HEK293 (cell line): Measurements from ENCODE around the gene CFAP119.

Experiments
- CTCF ChIA-PET: fragments of 350-600 bp; formaldehyde crosslinking; extraction: SDS; loops from one replicate; lab custom pipeline; 2021; ENCODE audit warnings: antibody characterized with exemption; lab: Yijun Ruan, JAX
- POLR2A ChIA-PET: fragments of 300-600 bp; formaldehyde crosslinking; extraction: SDS; loops from one replicate; lab custom pipeline; 2020; ENCODE audit warnings: antibody characterized with exemption, inconsistent platforms; lab: Yijun Ruan, JAX
- H3K27ac ChIP-seq: fragments of 200-500 bp; sonication (Bioruptor generic); 2 replicates; pipeline ENCODE4 v1.5.1; 2014; ENCODE audit warnings: low read depth, low read length, control low read depth, inconsistent platforms; ENCODE audit errors: extremely low read depth
- H3K36me3 ChIP-seq, 2 experiments: fragments of 200-500 bp in 1 of 2; sonication (Bioruptor generic) in 1 of 2; 1 replicate in 1 of 2; 2 replicates in 1 of 2; pipeline ENCODE4 v1.5.1; 2014 to 2017; ENCODE audit warnings: inconsistent platforms in 2 of 2, low read length in 2 of 2; ENCODE audit not compliant: control insufficient read depth in 2 of 2, insufficient read depth in 1 of 2
- H3K4me1 ChIP-seq: fragments of 200-500 bp; sonication (Bioruptor generic); 2 replicates; pipeline ENCODE4 v1.5.1; 2014; ENCODE audit warnings: mild to moderate bottlenecking, low read length, inconsistent platforms; ENCODE audit not compliant: control insufficient read depth, insufficient read depth
- H3K4me3 ChIP-seq: 2 replicates; pipeline ENCODE4 v1.5.1; 2011; ENCODE audit warnings: low read depth, mild to moderate bottlenecking, control low read depth, low read length, moderate library complexity
- H3K9me3 ChIP-seq: fragments of 200-500 bp; sonication (Bioruptor generic); 2 replicates; pipeline ENCODE4 v1.5.1; 2014; ENCODE audit warnings: low read depth, low read length, inconsistent platforms; ENCODE audit not compliant: control insufficient read depth, insufficient read depth
- AEBP2 ChIP-seq: fragments of 450-650 bp; formaldehyde crosslinking; IDR thresholded peaks from 2 replicates; pipeline ENCODE4 v1.5.1; 2016; ENCODE audit warnings: missing biosample characterization, missing genetic modification characterization, borderline replicate concordance
- GFI1B ChIP-seq: fragments of 450-650 bp; formaldehyde crosslinking; IDR thresholded peaks from 2 replicates; pipeline ENCODE4 v1.5.1; 2016; ENCODE audit warnings: missing biosample characterization, missing genetic modification characterization
- KLF8 ChIP-seq: fragments of 450-650 bp; formaldehyde crosslinking; IDR thresholded peaks from 2 replicates; pipeline ENCODE4 v1.5.1; 2016; ENCODE audit warnings: missing biosample characterization, missing genetic modification characterization
- SP3 ChIP-seq: fragments of 450-650 bp; formaldehyde crosslinking; IDR thresholded peaks from 2 replicates; pipeline ENCODE4 v1.5.1; 2016; ENCODE audit warnings: missing biosample characterization, missing genetic modification characterization
- ZBTB11 ChIP-seq: fragments of 450-650 bp; formaldehyde crosslinking; conservative IDR thresholded peaks from 2 replicates; pipeline ENCODE4 v1.5.1; 2016; ENCODE audit warnings: low read depth, missing biosample characterization, missing genetic modification characterization
- ZEB2 ChIP-seq: fragments of 450-650 bp; formaldehyde crosslinking; IDR thresholded peaks from 2 replicates; pipeline ENCODE4 v1.5.1; 2016; ENCODE audit warnings: missing biosample characterization, missing genetic modification characterization
- ZFP3 ChIP-seq: fragments of 450-650 bp; formaldehyde crosslinking; IDR thresholded peaks from 2 replicates; pipeline ENCODE4 v1.5.1; 2016; ENCODE audit warnings: low read depth, missing biosample characterization, missing genetic modification characterization
- ZIC2 ChIP-seq: fragments of 450-650 bp; formaldehyde crosslinking; IDR thresholded peaks from 2 replicates; pipeline ENCODE4 v1.5.1; 2016; ENCODE audit warnings: missing biosample characterization, missing genetic modification characterization
- ZNF157 ChIP-seq: fragments of 450-650 bp; formaldehyde crosslinking; IDR thresholded peaks from 2 replicates; pipeline ENCODE4 v1.5.1; 2016; ENCODE audit warnings: missing biosample characterization, missing genetic modification characterization
- ZNF174 ChIP-seq: fragments of 450-650 bp; formaldehyde crosslinking; IDR thresholded peaks from 2 replicates; pipeline ENCODE4 v1.5.0; 2017; ENCODE audit warnings: missing biosample characterization, mild to moderate bottlenecking, missing genetic modification characterization
- ZNF18 ChIP-seq: fragments of 450-650 bp; formaldehyde crosslinking; IDR thresholded peaks from 2 replicates; pipeline ENCODE4 v1.5.1; 2016; ENCODE audit warnings: missing biosample characterization, missing genetic modification characterization
- ZNF19 ChIP-seq: fragments of 450-650 bp; formaldehyde crosslinking; IDR thresholded peaks from 2 replicates; pipeline ENCODE4; 2016; ENCODE audit warnings: missing biosample characterization, missing genetic modification characterization, low read depth
- ZNF302 ChIP-seq: fragments of 450-650 bp; formaldehyde crosslinking; IDR thresholded peaks from 2 replicates; pipeline ENCODE4 v1.5.1; 2016; ENCODE audit warnings: missing biosample characterization, missing genetic modification characterization, low read depth
- ZNF394 ChIP-seq: fragments of 450-650 bp; formaldehyde crosslinking; IDR thresholded peaks from 2 replicates; pipeline ENCODE4 v1.5.1; 2016; ENCODE audit warnings: missing biosample characterization, missing genetic modification characterization, mild to moderate bottlenecking, moderate library complexity, borderline replicate concordance
- ZNF404 ChIP-seq: fragments of 450-650 bp; formaldehyde crosslinking; IDR thresholded peaks from 2 replicates; pipeline ENCODE4 v1.5.1; 2017; ENCODE audit warnings: missing biosample characterization, missing genetic modification characterization
- ZNF626 ChIP-seq: fragments of 450-650 bp; sonication (Bioruptor Pico); formaldehyde crosslinking; IDR thresholded peaks from 2 replicates; pipeline ENCODE4 v1.5.1; 2018; ENCODE audit warnings: missing biosample characterization, missing genetic modification characterization, inconsistent platforms
- ZNF629 ChIP-seq: fragments of 450-650 bp; formaldehyde crosslinking; IDR thresholded peaks from 2 replicates; pipeline ENCODE4 v1.5.1; 2017; ENCODE audit warnings: missing biosample characterization, missing genetic modification characterization
- ZNF658 ChIP-seq: fragments of 450-650 bp; formaldehyde crosslinking; IDR thresholded peaks from 2 replicates; pipeline ENCODE4; 2016; ENCODE audit warnings: missing biosample characterization, missing genetic modification characterization
- ZNF664 ChIP-seq: fragments of 450-650 bp; formaldehyde crosslinking; IDR thresholded peaks from 2 replicates; pipeline ENCODE4 v1.5.1; 2016; ENCODE audit warnings: missing biosample characterization, missing genetic modification characterization
- ZNF76 ChIP-seq: fragments of 450-650 bp; formaldehyde crosslinking; IDR thresholded peaks from 2 replicates; pipeline ENCODE4; 2016; ENCODE audit warnings: low read depth, missing biosample characterization, missing genetic modification characterization, borderline replicate concordance
- ZNF843 ChIP-seq: fragments of 450-650 bp; formaldehyde crosslinking; IDR thresholded peaks from 2 replicates; pipeline ENCODE4 v1.5.1; 2016; ENCODE audit warnings: missing biosample characterization, missing genetic modification characterization
- TF ChIP-seq, protein P1 (sequence below): fragments of 450-650 bp; formaldehyde crosslinking; IDR thresholded peaks from 2 replicates; pipeline ENCODE4 v1.5.1; 2016; ENCODE audit warnings: missing biosample characterization, missing genetic modification characterization
- TF ChIP-seq, protein P2 (sequence below): fragments of 450-650 bp; formaldehyde crosslinking; IDR thresholded peaks from 2 replicates; pipeline ENCODE4 v1.5.1; 2016; ENCODE audit warnings: missing biosample characterization, missing genetic modification characterization

The CFAP119 gene

DNA sequence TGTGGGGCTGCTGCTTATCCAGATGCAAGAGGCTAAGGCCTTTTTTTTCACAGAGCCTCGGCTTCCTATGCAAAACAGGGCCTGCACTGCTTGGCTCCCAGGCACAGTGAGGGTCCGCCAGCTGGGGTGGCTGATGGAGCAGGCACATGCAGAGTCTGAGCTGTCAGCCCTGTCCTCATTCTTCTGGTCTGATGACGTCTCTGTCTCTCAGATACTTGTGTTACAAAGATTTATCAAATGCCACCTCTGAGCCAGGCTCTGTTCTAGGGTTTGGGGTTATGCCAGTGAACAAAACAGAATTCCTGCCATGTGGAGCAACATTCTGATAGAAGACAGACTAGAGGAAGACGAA, 5.0 kb upstream of the CFAP119 start (continued):
- no peak for TF ChIP-seq ZNF664 (tag by site-specific recombination)
- no peak for TF ChIP-seq ZNF626 (tag by site-specific recombination)
- TF ChIP-seq ZNF76 (tag by site-specific recombination): no peak
- TF ChIP-seq, protein P1, sequence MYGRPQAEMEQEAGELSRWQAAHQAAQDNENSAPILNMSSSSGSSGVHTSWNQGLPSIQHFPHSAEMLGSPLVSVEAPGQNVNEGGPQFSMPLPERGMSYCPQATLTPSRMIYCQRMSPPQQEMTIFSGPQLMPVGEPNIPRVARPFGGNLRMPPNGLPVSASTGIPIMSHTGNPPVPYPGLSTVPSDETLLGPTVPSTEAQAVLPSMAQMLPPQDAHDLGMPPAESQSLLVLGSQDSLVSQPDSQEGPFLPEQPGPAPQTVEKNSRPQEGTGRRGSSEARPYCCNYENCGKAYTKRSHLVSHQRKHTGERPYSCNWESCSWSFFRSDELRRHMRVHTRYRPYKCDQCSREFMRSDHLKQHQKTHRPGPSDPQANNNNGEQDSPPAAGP (tag by site-specific recombination): no peak
- TF ChIP-seq ZIC2: no peak
- TF ChIP-seq ZNF174 (tag by site-specific recombination): no peak
- no peak for TF ChIP-seq ZNF302 (tag by site-specific recombination)
- no peak for TF ChIP-seq ZNF658
- no peak for TF ChIP-seq SP3
- TF ChIP-seq ZNF19: no peak
- TF ChIP-seq AEBP2 (tag by site-specific recombination): no peak
- no peak for TF ChIP-seq ZNF629 (tag by site-specific recombination)
- TF ChIP-seq, protein P2, sequence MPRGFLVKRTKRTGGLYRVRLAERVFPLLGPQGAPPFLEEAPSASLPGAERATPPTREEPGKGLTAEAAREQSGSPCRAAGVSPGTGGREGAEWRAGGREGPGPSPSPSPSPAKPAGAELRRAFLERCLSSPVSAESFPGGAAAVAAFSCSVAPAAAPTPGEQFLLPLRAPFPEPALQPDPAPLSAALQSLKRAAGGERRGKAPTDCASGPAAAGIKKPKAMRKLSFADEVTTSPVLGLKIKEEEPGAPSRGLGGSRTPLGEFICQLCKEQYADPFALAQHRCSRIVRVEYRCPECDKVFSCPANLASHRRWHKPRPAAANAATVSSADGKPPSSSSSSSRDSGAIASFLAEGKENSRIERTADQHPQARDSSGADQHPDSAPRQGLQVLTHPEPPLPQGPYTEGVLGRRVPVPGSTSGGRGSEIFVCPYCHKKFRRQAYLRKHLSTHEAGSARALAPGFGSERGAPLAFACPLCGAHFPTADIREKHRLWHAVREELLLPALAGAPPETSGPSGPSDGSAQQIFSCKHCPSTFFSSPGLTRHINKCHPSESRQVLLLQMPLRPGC (tag by site-specific recombination): no peak

- Histone ChIP-seq H3K4me1 (0 out of 2 replicates have a peak, but pooled peaks cover 4% of the 10 kb centered on the region), H3K36me3 (peaks cover 26 to 87% of the 10 kb centered on the region in 2 experiments; a peak in 2 of 3 replicates), H3K9me3 (no peaks in the 10 kb centered on the region), H3K4me3 (no peak overlapping the region), H3K27ac (no peak overlapping the region)
- ChIA-PET CTCF (interaction anchor here (1.3 kb wide), 1 partner anchor 9 kb away, joined by 4 read pairs; no protein-coding TSS in a partner anchor), POLR2A (interaction anchor here (0.5 to 4.8 kb wide), 4 partner anchors 9 to 136 kb away, joined by 3 to 21 read pairs (median 6); partner anchors contain the start of gene PHKG2)
- TF ChIP-seq ZNF157 (tag by site-specific recombination): no peak
- TF ChIP-seq ZFP3 (tag by site-specific recombination): no peak
- TF ChIP-seq KLF8 (tag by site-specific recombination): no peak
- no peak for TF ChIP-seq GFI1B (tag by site-specific recombination)
- no peak for TF ChIP-seq ZEB2 (tag by site-specific recombination)
- TF ChIP-seq ZBTB11: no peak
- TF ChIP-seq ZNF843 (tag by site-specific recombination): no peak
- no peak for TF ChIP-seq ZNF18 (tag by site-specific recombination)
- no peak for TF ChIP-seq ZNF404
- TF ChIP-seq ZNF394: no peak
Observed at GRCh38 chr16:30766206-30766932, 4.5 kb upstream of the CFAP119 start.
